HEK293T (cell line): Measurements from ENCODE around the gene CNNM4.

Experiments
- CTCF ChIA-PET: fragments of 350-600 bp; formaldehyde crosslinking; extraction: SDS; loops from one replicate; lab custom pipeline; 2021; ENCODE audit warnings: antibody characterized with exemption, inconsistent platforms; lab: Yijun Ruan, JAX
- POLR2A ChIA-PET: fragments of 350-600 bp; formaldehyde crosslinking; extraction: SDS; loops from one replicate; lab custom pipeline; 2020; ENCODE audit warnings: antibody characterized with exemption, inconsistent platforms; lab: Yijun Ruan, JAX
- DNase-seq: peaks from one replicate; pipeline ENCODE4 v3.0.0; 2012; ENCODE audit warnings: mixed read lengths; ENCODE audit errors: extremely low spot score
- ARNT ChIP-seq: fragments of 450-650 bp; IDR thresholded peaks from 2 replicates; pipeline ENCODE4 v1.6.1; 2017; ENCODE audit warnings: mild to moderate bottlenecking
- BHLHE40 ChIP-seq: fragments of 450-650 bp; IDR thresholded peaks from 2 replicates; pipeline ENCODE4 v1.6.1; 2016; ENCODE audit warnings: mild to moderate bottlenecking, moderate library complexity, borderline replicate concordance
- CTBP1 ChIP-seq: fragments of 450-650 bp; IDR thresholded peaks from 2 replicates; pipeline ENCODE4 v1.6.1; 2016; ENCODE audit warnings: borderline replicate concordance
- ELF4 ChIP-seq: fragments of 450-650 bp; IDR thresholded peaks from 2 replicates; pipeline ENCODE4 v1.6.1; 2017; ENCODE audit warnings: antibody characterized with exemption
- FOXA1 ChIP-seq: fragments of 450-650 bp; IDR thresholded peaks from 2 replicates; pipeline ENCODE4 v1.6.1; 2016; ENCODE audit warnings: mild to moderate bottlenecking
- FOXK2 ChIP-seq: fragments of 450-650 bp; IDR thresholded peaks from 2 replicates; pipeline ENCODE4 v1.6.1; 2016; ENCODE audit warnings: mild to moderate bottlenecking
- FOXM1 ChIP-seq: fragments of 450-650 bp; IDR thresholded peaks from 2 replicates; pipeline ENCODE4 v1.6.1; 2017; ENCODE audit warnings: mild to moderate bottlenecking, borderline replicate concordance
- HDGF ChIP-seq: fragments of 450-650 bp; IDR thresholded peaks from 2 replicates; pipeline ENCODE4 v1.6.1; 2017; ENCODE audit warnings: antibody characterized with exemption, borderline replicate concordance
- L3MBTL2 ChIP-seq: fragments of 450-650 bp; conservative IDR thresholded peaks from 2 replicates; pipeline ENCODE4 v1.6.1; 2016; ENCODE audit warnings: mild to moderate bottlenecking
- LEF1 ChIP-seq: fragments of 450-650 bp; IDR thresholded peaks from 2 replicates; pipeline ENCODE4 v1.6.1; 2017; ENCODE audit warnings: mild to moderate bottlenecking, borderline replicate concordance
- NFRKB ChIP-seq: fragments of 450-650 bp; IDR thresholded peaks from 2 replicates; pipeline ENCODE4 v1.6.1; 2016; ENCODE audit warnings: mild to moderate bottlenecking, moderate library complexity
- SP1 ChIP-seq: fragments of 450-650 bp; IDR thresholded peaks from 2 replicates; pipeline ENCODE4 v1.6.1; 2017
- SUZ12 ChIP-seq: fragments of 450-650 bp; IDR thresholded peaks from 2 replicates; pipeline ENCODE4 v1.6.1; 2016; ENCODE audit warnings: mild to moderate bottlenecking
- TARDBP ChIP-seq: fragments of 450-650 bp; IDR thresholded peaks from 2 replicates; pipeline ENCODE4 v1.6.1; 2016
- ZNF384 ChIP-seq: fragments of 450-650 bp; IDR thresholded peaks from 2 replicates; pipeline ENCODE4 v1.6.1; 2016
- TF ChIP-seq, protein P1 (sequence below): fragments of 450-650 bp; IDR thresholded peaks from 2 replicates; pipeline ENCODE4 v1.6.1; 2016

The CNNM4 gene

GRCh38 chr2:96848264-96848663 lies 87.6 kb downstream of the CNNM4 start:
- DNase-seq, result no peak
- ChIA-PET POLR2A (interaction anchor here (1.3 kb wide), 1 partner anchor 32 kb away, joined by 4 read pairs; the partner anchor contains the start of gene CNNM3), CTCF (interaction anchor here (1.8 kb wide), 1 partner anchor 10 kb away, joined by 7 read pairs; the partner anchor contains the start of gene ANKRD39)
- TF ChIP-seq, protein P1, sequence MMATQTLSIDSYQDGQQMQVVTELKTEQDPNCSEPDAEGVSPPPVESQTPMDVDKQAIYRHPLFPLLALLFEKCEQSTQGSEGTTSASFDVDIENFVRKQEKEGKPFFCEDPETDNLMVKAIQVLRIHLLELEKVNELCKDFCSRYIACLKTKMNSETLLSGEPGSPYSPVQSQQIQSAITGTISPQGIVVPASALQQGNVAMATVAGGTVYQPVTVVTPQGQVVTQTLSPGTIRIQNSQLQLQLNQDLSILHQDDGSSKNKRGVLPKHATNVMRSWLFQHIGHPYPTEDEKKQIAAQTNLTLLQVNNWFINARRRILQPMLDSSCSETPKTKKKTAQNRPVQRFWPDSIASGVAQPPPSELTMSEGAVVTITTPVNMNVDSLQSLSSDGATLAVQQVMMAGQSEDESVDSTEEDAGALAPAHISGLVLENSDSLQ, result no peak
- TF ChIP-seq TARDBP (no peak), BHLHE40 (no peak), SUZ12 (no peak), ARNT (no peak), CTBP1 (no peak), ZNF384 (no peak), LEF1 (no peak), FOXA1 (no peak), SP1 (no peak)

DNA sequence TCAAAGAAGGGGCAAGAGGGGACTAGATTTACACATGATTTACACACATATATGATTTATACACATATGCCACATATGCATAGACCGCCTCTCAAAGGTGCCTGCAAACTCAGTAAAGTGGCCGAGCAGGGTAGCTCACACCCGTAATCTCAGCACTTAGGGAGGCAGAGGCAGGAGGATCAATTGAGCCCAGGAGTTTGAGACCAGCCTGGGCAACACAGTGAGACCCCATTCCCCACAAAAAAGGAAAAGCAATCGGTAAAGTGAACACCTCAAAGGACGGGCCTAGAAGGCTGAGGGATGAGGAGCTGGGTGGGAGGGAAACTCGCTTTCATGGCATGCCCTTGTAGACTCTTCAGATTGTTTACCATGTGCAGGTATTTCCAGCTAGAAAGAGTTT lies 92.0 kb downstream of the CNNM4 start:
- ChIA-PET CTCF (interaction anchor here (0.7 to 1.0 kb wide), 2 partner anchors 36 to 98 kb away, joined by 3 to 5 read pairs; no protein-coding TSS in a partner anchor), POLR2A (no interaction called here)
- DNase-seq, result no peak
- no peak for TF ChIP-seq SP1
- TF ChIP-seq ZNF384, result no peak
- TF ChIP-seq HDGF, result no peak
- no peak for TF ChIP-seq L3MBTL2
- TF ChIP-seq CTBP1, result no peak
- no peak for TF ChIP-seq FOXK2
- TF ChIP-seq, protein P1, result no peak
- TF ChIP-seq FOXA1, result no peak
- TF ChIP-seq TARDBP, result no peak
- no peak for TF ChIP-seq ELF4
- no peak for TF ChIP-seq SUZ12
- TF ChIP-seq ARNT, result no peak
- no peak for TF ChIP-seq BHLHE40

GRCh38 chr2:96853321-96853720 lies 92.6 kb downstream of the CNNM4 start:
- DNase-seq, result no peak
- ChIA-PET POLR2A (no interaction called here), CTCF (no interaction called here)
- no peak for TF ChIP-seq SUZ12
- TF ChIP-seq, protein P1, result no peak
- TF ChIP-seq ELF4, result no peak
- TF ChIP-seq ARNT, result no peak
- no peak for TF ChIP-seq L3MBTL2
- no peak for TF ChIP-seq HDGF
- no peak for TF ChIP-seq LEF1
- no peak for TF ChIP-seq SP1
- no peak for TF ChIP-seq CTBP1
- TF ChIP-seq BHLHE40, result no peak
- TF ChIP-seq NFRKB, result no peak
- TF ChIP-seq TARDBP, result no peak

- ChIA-PET POLR2A (interaction anchor here (0.6 to 5.4 kb wide), 19 partner anchors 10 to 522 kb away, joined by 3 to 58 read pairs (median 4); partner anchors contain the start of genes ANKRD36, NCAPH and SEMA4C), CTCF (interaction anchor here (0.6 to 3.2 kb wide), 14 partner anchors 9 to 256 kb away, joined by 3 to 35 read pairs (median 5); partner anchors contain the start of gene ANKRD36)
- no peak for DNase-seq
- TF ChIP-seq, protein P1, result no peak
- TF ChIP-seq SP1 (no peak), L3MBTL2 (peak; percentile 59; the same call in 1 of the 2 replicates)
These were observed 96.3 kb downstream of the CNNM4 start for GRCh38 chr2:96856776-96857666.

GRCh38 chr2:96857667-96858372 lies 97.1 kb downstream of the CNNM4 start, which contains the start of gene ANKRD39:
ANKRD39 (minus strand) TSS chr2:96858016; CDS start chr2:96857987, 29 bp downstream.
- ChIA-PET POLR2A (interaction anchor here (0.6 to 5.4 kb wide), 21 partner anchors 11 to 522 kb away, joined by 3 to 58 read pairs (median 4); partner anchors contain the start of genes ANKRD36, CNNM3, NCAPH and SEMA4C), CTCF (interaction anchor here (0.6 to 3.2 kb wide), 16 partner anchors 10 to 255 kb away, joined by 3 to 35 read pairs (median 5); partner anchors contain the start of gene ANKRD36)
- TF ChIP-seq BHLHE40 (no peak), L3MBTL2 (peak; percentile 33), HDGF (peak; percentile 46; the same call in 1 of the 2 replicates), ZNF384 (no peak), LEF1 (no peak), FOXM1 (peak; percentile 51; the same call in 1 of the 2 replicates), SP1 (peak; percentile 91), ELF4 (0 out of 2 replicates have a peak, but pooled peaks have one; percentile 23)
- TF ChIP-seq, protein P1, result peak; percentile 26; the same call in 1 of the 2 replicates
- DNase-seq, result peak; percentile 99
